GM23338 (cell line): ENCODE measurements around the gene BRSK2.

Experiments
- CTCF ChIP-seq, 2 experiments: fragments of 200-600 bp in 1 of 2; sonication (generic) in 1 of 2; conservative IDR thresholded peaks; 2 replicates each; pipeline versions ENCODE4 v1.5.1 to v1.6.1; 2016 to 2017; ENCODE audit warnings: antibody characterized with exemption in 2 of 2, low read depth in 2 of 2, mild to moderate bottlenecking in 2 of 2, moderate library complexity in 1 of 2
- EZH2 ChIP-seq: fragments of 200-600 bp; sonication (generic); IDR thresholded peaks from one replicate; pipeline ENCODE4 v1.8.0; 2017; ENCODE audit warnings: antibody characterized with exemption, mild to moderate bottlenecking, low read depth; ENCODE audit not compliant: unreplicated experiment
- JUNB ChIP-seq: IDR thresholded peaks from one replicate; pipeline ENCODE4 v1.6.1; 2016; ENCODE audit warnings: antibody characterized with exemption; ENCODE audit not compliant: unreplicated experiment
- POLR2AphosphoS5 ChIP-seq: IDR thresholded peaks from 2 replicates; pipeline ENCODE4 v1.6.1; 2016; ENCODE audit warnings: antibody characterized with exemption, low read depth

GRCh38 chr11:1501421-1502167 is 111.9 kb downstream of the BRSK2 start:
- TF ChIP-seq EZH2: no peak
- no peak for TF ChIP-seq POLR2AphosphoS5
- TF ChIP-seq CTCF (conservative IDR thresholded peaks at IDR 0.05; ENCODE audit: low read depth in 2 of 2): no peak
- TF ChIP-seq JUNB: no peak
